Uterus (tissue), 4 donors: ENCODE measurements around the gene ATP10D. TPM values are rescaled to one million over a fixed set of nuclear protein-coding genes. Genes with fewer than 3 reads are reported as not detected.
"Not testable (repeated sequence)": the region's sequence is repeated elsewhere in the genome, so short reads cannot be mapped to it uniquely, and the experiment has no call there.

Experiments
- DNase-seq, 2 donors: peaks; one replicate each; pipeline ENCODE4 v3.0.0-alpha.2; 2019 to 2020
- H3K27ac ChIP-seq, 2 donors: fragments of 200-600 bp; sonication (generic); 1 replicate in 1 of 2; 2 replicates in 1 of 2; pipeline ENCODE4 v1.5.1; 2016 to 2018
- H3K27me3 ChIP-seq, 2 donors: fragments of 200-600 bp; sonication (generic); one replicate each; pipeline ENCODE4 v1.5.1; 2018 to 2019; ENCODE audit warnings: control low read depth in 1 of 2
- H3K36me3 ChIP-seq, 2 donors: fragments of 200-600 bp; sonication (generic); one replicate each; pipeline ENCODE4 v1.5.1; 2019; ENCODE audit warnings: control low read depth in 1 of 2
- H3K4me1 ChIP-seq, 2 donors: fragments of 200-600 bp; sonication (generic); one replicate each; pipeline ENCODE4 v1.5.1; 2018 to 2019; ENCODE audit warnings: control low read depth in 1 of 2
- H3K4me3 ChIP-seq, 2 donors: fragments of 200-600 bp; sonication (generic); 1 replicate in 1 of 2; 2 replicates in 1 of 2; pipeline ENCODE4 v1.5.1; 2018 to 2019; ENCODE audit warnings: mild to moderate bottlenecking in 1 of 2
- H3K9me3 ChIP-seq, 2 donors: fragments of 200-600 bp; sonication (generic); one replicate each; pipeline ENCODE4 v1.5.1; 2019; ENCODE audit warnings: control low read depth in 1 of 2
- POLR2A ChIP-seq, 2 donors: fragments of 450-650 bp; IDR thresholded peaks; one replicate each; pipeline ENCODE4 v1.6.1; 2016; ENCODE audit warnings: antibody characterized with exemption in 2 of 2, mild to moderate bottlenecking in 1 of 2, moderate library complexity in 1 of 2
- intact Hi-C: fragments of 100-400 bp; cut with DNase I; formaldehyde crosslinking; loops from one replicate; pipeline ENCODE4 v1.15.1; 2023; ENCODE audit warnings: low total_unique reads
- total RNA-seq, 4 donors: library from RNA; depleted of rRNA in 3 of 4; stranded (reverse); fragments of >200 nt in 3 of 4; gene quantifications; one replicate each; pipeline versions ENCODE4 v1.1.0 to v1.2.4, GENCODE V29; 2014 to 2023
- TF ChIP-seq, protein P1 (sequence below), 4 experiments: fragments of 200-600 bp in 2 of 4; fragments of 450-650 bp in 2 of 4; sonication (generic) in 2 of 4; IDR thresholded peaks; one replicate each; pipeline ENCODE4 v1.5.1; 2016 to 2019; ENCODE audit warnings: antibody characterized with exemption in 4 of 4, mild to moderate bottlenecking in 2 of 4, moderate library complexity in 1 of 4
- donor health status: DM: yes; HTN: yes; CAD: no.

ATP10D gene
- total RNA-seq, 4 donors from 2014 or later = 17.4 to 52.6 (median 27.3) TPM

- DNase-seq = no peak
- Histone ChIP-seq H3K9me3 (no peaks in the 10 kb centered on the region), H3K27me3 (no peaks in the 10 kb centered on the region), H3K4me3 (no peak overlapping the region), H3K27ac (no peak overlapping the region), H3K36me3 (no peaks in the 10 kb centered on the region), H3K4me1 (no peaks in the 10 kb centered on the region)
- intact Hi-C loops = no loop called here
- TF ChIP-seq, protein P1, sequence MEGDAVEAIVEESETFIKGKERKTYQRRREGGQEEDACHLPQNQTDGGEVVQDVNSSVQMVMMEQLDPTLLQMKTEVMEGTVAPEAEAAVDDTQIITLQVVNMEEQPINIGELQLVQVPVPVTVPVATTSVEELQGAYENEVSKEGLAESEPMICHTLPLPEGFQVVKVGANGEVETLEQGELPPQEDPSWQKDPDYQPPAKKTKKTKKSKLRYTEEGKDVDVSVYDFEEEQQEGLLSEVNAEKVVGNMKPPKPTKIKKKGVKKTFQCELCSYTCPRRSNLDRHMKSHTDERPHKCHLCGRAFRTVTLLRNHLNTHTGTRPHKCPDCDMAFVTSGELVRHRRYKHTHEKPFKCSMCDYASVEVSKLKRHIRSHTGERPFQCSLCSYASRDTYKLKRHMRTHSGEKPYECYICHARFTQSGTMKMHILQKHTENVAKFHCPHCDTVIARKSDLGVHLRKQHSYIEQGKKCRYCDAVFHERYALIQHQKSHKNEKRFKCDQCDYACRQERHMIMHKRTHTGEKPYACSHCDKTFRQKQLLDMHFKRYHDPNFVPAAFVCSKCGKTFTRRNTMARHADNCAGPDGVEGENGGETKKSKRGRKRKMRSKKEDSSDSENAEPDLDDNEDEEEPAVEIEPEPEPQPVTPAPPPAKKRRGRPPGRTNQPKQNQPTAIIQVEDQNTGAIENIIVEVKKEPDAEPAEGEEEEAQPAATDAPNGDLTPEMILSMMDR (IDR thresholded peaks at IDR 0.05) = no peak
- no peak for TF ChIP-seq POLR2A (IDR thresholded peaks at IDR 0.05)
Observed at GRCh38 chr4:47551682-47552081, 66.6 kb downstream of the ATP10D start.

GRCh38 chr4:47553329-47554125 is 68.5 kb downstream of the ATP10D start:
- no peak for TF ChIP-seq POLR2A (IDR thresholded peaks at IDR 0.05)
- TF ChIP-seq, protein P1 (IDR thresholded peaks at IDR 0.05) = no peak
- Histone ChIP-seq H3K27me3 (no peaks in the 10 kb centered on the region), H3K4me1 (no peaks in the 10 kb centered on the region), H3K4me3 (no peak overlapping the region), H3K36me3 (no peaks in the 10 kb centered on the region), H3K9me3 (no peaks in the 10 kb centered on the region), H3K27ac (no peak overlapping the region)
- no peak for DNase-seq
- intact Hi-C loops = no loop called here

DNA sequence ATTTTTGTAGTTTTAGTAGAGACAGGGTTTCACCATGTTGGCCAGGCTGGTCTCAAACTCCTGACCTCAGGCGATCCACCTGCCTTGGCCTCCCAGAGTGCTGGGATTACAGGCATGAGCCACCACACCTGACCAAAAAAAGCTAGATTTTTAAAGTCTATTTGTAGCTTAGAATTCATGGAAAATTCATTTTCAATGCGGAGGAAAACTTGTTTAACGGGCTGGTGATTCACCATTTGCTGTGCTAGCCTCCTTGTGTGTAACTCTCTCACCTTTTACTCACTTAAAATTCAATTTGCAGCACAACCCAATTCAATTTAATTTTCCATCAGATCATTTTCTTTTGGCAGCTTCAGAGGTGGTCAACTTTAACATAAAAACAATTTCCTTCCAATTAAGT is 70.8 kb downstream of the ATP10D start:
- H3K27ac ChIP-seq, DNase-seq, H3K27me3 ChIP-seq, intact Hi-C loops, H3K4me3 ChIP-seq, H3K9me3 ChIP-seq, H3K4me1 ChIP-seq, H3K36me3 ChIP-seq: not testable (repeated sequence)

DNA sequence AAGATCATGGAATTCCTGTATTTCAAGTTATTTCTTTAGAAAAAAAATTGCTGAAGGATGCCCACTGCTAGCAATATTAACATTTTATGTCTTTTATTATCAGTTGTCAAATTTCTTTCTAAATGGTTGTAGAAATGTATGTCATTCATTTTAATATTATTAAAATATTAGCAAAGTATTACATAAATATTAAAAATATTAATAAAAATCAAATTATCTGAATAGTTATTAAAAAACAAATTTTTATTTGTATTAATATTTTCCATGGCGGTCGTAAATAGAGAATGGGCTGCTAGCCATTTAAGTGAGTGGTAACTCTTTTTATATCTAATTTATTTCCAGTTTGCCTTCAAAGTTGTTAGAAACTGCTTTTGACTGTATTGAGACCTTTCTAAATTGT is 72.2 kb downstream of the ATP10D start:
- H3K27me3 ChIP-seq = no peaks in the 10 kb centered on the region
- intact Hi-C loops = no loop called here
- H3K27ac ChIP-seq = no peak overlapping the region
- H3K36me3 ChIP-seq = peaks cover 0 to under 1% of the 10 kb centered on the region in 2 donors
- no peaks in the 10 kb centered on the region for H3K9me3 ChIP-seq
- no peak for DNase-seq
- TF ChIP-seq, protein P1 (IDR thresholded peaks at IDR 0.05) = no peak
- no peak for TF ChIP-seq POLR2A (IDR thresholded peaks at IDR 0.05)
- no peak overlapping the region for H3K4me3 ChIP-seq
- H3K4me1 ChIP-seq = no peaks in the 10 kb centered on the region

DNA sequence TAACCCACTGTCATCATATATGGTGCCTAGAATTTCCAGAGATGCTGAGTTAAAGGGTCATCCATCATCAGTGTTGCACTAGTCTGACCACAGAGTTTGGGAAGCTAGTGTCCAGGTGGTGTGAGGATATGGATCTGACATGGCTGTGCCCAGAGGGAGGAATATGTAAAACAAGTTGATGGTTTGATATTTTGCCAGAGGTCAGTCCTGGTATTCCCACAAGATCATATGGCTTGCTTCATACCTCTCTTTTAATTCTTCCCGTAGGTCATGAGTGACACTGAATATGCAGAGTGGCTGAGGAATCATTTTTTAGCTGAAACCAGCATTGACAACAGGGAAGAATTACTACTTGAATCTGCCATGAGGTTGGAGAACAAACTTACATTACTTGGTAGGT is 75.6 kb downstream of the ATP10D start:
- intact Hi-C loops = no loop called here
- H3K4me1 ChIP-seq = no peaks in the 10 kb centered on the region
- H3K27ac ChIP-seq = no peak overlapping the region
- H3K27me3 ChIP-seq = no peaks in the 10 kb centered on the region
- no peak overlapping the region for H3K4me3 ChIP-seq
- TF ChIP-seq, protein P1 (IDR thresholded peaks at IDR 0.05) = no peak
- no peak for TF ChIP-seq POLR2A (IDR thresholded peaks at IDR 0.05)
- H3K9me3 ChIP-seq = no peaks in the 10 kb centered on the region
- DNase-seq = no peak
- peaks cover 0 to 3% of the 10 kb centered on the region in 2 donors for H3K36me3 ChIP-seq
